Measurements from ENCODE around the gene MID1IP1. TPM values are rescaled to one million over a fixed set of nuclear protein-coding genes. Genes with fewer than 3 reads are reported as not detected.

Gene MID1IP1
- total and polyA plus RNA-seq, 8 donors, result 14.8 to 74.2 (median 20.7) TPM

DNA sequence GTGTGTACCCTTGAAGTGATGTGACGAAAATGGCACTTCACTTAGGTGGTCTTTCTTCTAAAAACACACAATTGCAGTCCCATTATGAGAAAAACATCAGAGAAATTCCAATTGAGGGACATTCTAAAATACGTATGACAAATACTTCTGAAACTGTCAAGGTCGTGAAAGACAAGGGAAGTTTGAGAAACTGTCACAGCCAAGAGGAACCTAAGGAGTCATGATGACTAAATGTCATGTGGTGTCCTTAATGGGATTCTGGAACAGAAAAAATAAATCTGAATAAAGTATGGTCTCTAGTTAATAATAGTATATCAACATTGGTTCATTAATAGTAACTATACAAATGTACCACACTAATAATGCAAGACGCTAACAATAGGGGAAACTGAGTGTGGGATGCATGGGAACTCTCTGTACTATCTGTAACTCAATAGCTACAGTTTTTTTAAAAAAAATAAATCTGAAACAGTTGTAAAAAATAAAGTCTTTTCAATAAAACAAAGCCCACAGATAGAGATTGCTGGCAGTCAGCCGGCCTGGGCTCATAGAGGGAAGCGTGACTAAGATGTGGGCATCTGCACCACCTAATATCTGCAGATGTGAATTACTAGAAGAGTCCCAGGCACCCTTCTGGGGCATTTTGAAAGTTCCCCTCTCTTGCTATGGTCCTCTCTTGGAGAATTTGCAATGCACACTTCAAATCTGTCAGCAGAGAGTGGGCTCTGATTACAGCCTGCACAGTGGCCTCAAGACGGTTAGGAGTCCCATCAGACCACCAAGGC is 47.6 kb downstream of the MID1IP1 start:
- ATAC-seq, result no peak
- Histone ChIP-seq H3K27me3 (no peaks in the 10 kb centered on the region), H3K4me1 (no peaks in the 10 kb centered on the region), H3K4me3 (no peak overlapping the region), H3K9me3 (no peaks in the 10 kb centered on the region), H3K36me3 (no peaks in the 10 kb centered on the region), H3K27ac (no peak overlapping the region)
- no peak for DNase-seq
- intact Hi-C loops (cut with DNase I), result no loop called here
- TF ChIP-seq, protein P1, sequence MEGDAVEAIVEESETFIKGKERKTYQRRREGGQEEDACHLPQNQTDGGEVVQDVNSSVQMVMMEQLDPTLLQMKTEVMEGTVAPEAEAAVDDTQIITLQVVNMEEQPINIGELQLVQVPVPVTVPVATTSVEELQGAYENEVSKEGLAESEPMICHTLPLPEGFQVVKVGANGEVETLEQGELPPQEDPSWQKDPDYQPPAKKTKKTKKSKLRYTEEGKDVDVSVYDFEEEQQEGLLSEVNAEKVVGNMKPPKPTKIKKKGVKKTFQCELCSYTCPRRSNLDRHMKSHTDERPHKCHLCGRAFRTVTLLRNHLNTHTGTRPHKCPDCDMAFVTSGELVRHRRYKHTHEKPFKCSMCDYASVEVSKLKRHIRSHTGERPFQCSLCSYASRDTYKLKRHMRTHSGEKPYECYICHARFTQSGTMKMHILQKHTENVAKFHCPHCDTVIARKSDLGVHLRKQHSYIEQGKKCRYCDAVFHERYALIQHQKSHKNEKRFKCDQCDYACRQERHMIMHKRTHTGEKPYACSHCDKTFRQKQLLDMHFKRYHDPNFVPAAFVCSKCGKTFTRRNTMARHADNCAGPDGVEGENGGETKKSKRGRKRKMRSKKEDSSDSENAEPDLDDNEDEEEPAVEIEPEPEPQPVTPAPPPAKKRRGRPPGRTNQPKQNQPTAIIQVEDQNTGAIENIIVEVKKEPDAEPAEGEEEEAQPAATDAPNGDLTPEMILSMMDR (IDR thresholded peaks at IDR 0.05), result no peak

DNA sequence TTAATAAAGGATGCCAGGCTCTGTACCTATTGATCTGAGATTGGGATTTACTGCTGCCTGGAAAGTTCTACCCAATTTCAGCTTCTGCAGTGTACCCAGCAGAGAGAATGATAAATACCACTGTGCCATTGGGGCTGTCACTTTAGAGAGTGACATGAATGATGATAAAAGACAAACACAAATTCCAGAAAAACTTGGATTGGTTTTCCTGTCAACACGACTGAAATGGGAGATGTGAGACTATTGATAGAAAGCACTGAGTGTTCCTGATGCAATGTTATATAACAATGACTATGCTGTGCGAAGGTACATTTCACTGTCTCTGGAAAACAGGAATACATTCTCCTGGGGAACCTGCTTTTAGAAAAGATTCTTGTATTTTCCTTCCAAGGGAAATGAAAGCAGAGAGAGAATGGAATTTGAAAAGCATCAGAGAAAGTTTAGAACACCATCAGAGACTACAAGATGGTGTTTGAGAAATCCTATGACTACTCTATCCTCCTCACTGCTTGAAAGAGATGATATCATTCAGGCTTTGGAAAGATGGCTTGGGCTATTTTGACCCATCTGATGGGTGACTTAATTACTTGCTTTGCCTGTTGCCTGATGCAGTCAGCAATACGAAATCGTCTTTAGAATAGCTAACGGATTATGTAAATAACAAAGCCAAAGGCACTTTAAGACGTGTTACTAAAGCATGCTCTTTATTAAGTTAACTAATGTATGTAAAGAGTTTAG is 49.7 kb downstream of the MID1IP1 start:
- TF ChIP-seq, protein P1 (IDR thresholded peaks at IDR 0.05), result no peak
- H3K4me3 ChIP-seq, result no peak overlapping the region
- no peaks in the 10 kb centered on the region for H3K4me1 ChIP-seq
- H3K36me3 ChIP-seq, result no peaks in the 10 kb centered on the region
- ATAC-seq, result no peak
- no peaks in the 10 kb centered on the region for H3K9me3 ChIP-seq
- DNase-seq, result no peak
- no peaks in the 10 kb centered on the region for H3K27me3 ChIP-seq
- H3K27ac ChIP-seq, result no peak overlapping the region
- intact Hi-C loops (cut with DNase I), result no loop called here

DNA sequence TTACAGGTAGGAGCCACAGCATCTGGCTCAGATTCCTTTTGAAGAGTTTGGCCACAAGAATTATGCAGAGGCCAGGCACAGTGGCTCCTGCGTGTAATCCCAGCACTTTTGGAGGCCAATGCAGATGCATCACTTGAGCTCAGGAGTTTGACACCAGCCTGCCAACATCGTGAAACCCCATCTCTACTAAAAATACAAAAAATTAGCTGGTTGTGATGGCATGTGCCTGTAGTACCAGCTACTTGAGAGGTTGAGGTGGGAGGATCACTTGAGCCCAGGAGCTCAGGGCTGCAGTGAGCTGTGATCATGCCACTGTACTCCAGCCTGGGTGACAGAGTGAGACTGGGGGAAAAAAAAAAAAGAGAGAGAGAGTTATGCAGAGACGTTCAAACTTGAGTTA is 53.0 kb downstream of the MID1IP1 start:
- intact Hi-C loops (cut with DNase I), result no loop called here
- no peak overlapping the region for H3K27ac ChIP-seq
- no peak overlapping the region for H3K4me3 ChIP-seq
- no peak for ATAC-seq
- H3K9me3 ChIP-seq, result no peaks in the 10 kb centered on the region
- no peaks in the 10 kb centered on the region for H3K27me3 ChIP-seq
- TF ChIP-seq, protein P1 (IDR thresholded peaks at IDR 0.05), result no peak
- H3K4me1 ChIP-seq, result no peaks in the 10 kb centered on the region
- H3K36me3 ChIP-seq, result no peaks in the 10 kb centered on the region
- no peak for DNase-seq

Other genes starting within 250 kb of the MID1IP1 start
- 10 to 100 TPM; 34.8 to 52.3 TPM for gene TSPAN7, start 239.9 kb upstream of the MID1IP1 start, total RNA-seq
- 10 to 100 TPM; 33.8 to 50.9 (median 45.9) TPM for gene TSPAN7, start 239.9 kb upstream of the MID1IP1 start, polyA plus RNA-seq (ENCODE audit: insufficient read length in 6 of 6)

Measured in left lung (tissue), 10 donors.